NCI-H460 (cell line): ENCODE data around the gene PIK3R2. TPM values are rescaled to one million over a fixed set of nuclear protein-coding genes. Genes with fewer than 3 reads are reported as not detected.
A peak's percentile ranks its signal among the peaks of the same experiment; 100 is the strongest.
"Not testable (repeated sequence)": the region's sequence is repeated elsewhere in the genome, so short reads cannot be mapped to it uniquely, and the experiment has no call there.

Source experiments
- DNase-seq: peaks from one replicate; pipeline ENCODE4 v3.0.0-alpha.2; 2016; ENCODE audit warnings: low read depth; ENCODE audit errors: extremely low read depth
- total RNA-seq: library from RNA; depleted of rRNA; stranded (reverse); fragments of >200 nt; shearing (Covaris generic); gene quantifications from 2 replicates; pipeline ENCODE4 v1.2.3, GENCODE V29; 2014

Gene PIK3R2
- total RNA-seq, 1 experiment from 2014 or later = 7.7 TPM

DNA sequence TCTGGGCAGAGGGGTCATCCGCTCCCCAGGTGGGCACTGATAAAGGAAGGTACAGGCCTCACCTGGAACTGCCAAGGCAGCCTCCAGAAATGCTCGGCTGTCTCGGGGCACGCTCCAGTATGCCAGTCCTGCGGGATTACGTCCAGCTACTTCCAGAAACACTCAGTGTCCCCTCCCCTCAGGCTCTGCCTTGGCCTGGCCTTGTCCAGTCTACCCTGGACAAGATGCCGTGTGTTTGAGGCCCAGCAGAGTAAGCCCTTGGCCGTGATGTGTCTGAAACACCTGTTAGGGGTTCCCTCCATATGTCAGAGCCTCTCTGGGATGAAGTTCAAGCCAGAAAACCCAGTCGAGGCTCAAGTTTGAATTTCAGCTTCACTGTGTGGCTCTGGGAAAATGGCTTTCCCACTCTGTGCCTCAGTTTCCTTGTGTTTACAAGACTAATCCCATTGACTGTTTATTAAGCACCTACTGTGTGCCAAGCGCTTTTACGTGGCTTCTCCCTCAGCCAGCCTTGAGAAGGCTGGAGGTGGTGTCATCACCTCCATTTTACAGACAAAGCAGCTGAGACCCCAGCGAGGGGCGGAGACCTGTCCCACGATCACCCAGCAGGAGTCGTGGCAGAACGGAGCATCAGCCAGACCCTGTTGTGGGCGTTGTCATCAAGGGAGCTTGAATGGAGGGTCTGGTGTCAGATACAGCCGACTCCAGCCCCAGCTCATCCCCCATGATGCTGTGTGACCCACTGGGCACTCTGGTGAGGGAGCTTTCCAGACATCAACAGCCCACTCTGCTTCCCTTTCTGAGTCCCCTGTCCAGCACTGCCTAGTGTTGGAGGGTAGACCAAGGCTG, 2.0 kb upstream of the PIK3R2 start:
- no peak for DNase-seq

DNA sequence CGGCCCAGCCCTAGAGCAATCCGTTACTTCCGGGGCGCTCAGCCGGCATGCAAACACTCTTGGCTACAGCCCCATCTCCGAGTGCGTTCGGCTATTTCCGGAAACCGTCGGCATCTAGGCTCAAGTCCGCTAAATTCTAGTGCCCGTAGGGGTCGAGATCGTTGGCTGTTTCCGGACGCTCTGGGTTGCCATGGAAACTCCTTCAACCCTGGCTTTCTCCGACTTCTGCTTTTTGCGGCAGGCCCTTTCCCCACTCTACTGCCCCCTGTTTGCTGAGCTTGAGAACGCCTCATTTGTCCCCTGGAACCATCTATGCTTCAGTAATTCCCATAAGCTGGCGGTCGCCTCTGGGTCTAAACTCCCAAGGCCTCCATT, 534 bp upstream of the PIK3R2 start:
- DNase-seq = peak; percentile 94

DNA sequence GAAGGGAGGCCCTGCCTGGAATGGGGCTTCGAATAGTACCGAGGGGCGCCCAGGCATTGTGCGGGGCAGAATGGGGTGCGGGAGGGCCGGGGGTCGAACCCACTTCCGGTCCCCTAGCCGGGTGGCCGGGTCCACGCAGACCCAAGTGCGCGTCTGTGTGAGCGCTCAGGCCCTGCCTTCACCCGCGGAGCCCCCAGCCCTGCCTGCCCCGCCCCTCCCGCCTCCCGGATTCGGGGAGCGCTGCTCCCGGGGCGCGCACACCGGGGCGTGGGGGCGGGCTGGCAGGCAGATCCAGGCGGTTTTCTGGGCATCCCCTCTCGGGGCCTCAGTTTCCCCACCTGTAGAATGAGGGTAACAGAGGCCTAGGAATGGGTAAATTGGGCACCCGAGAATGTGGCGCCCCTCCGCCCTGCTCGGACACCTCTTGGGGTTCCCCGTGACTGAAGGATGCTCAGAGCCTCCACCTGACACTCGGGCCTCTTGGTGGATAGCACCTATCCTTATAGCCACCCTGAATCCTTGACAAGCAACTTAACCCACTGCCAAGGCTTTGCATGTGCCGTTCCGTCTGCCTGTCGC, 682 bp downstream of the PIK3R2 start:
- DNase-seq = no peak

DNA sequence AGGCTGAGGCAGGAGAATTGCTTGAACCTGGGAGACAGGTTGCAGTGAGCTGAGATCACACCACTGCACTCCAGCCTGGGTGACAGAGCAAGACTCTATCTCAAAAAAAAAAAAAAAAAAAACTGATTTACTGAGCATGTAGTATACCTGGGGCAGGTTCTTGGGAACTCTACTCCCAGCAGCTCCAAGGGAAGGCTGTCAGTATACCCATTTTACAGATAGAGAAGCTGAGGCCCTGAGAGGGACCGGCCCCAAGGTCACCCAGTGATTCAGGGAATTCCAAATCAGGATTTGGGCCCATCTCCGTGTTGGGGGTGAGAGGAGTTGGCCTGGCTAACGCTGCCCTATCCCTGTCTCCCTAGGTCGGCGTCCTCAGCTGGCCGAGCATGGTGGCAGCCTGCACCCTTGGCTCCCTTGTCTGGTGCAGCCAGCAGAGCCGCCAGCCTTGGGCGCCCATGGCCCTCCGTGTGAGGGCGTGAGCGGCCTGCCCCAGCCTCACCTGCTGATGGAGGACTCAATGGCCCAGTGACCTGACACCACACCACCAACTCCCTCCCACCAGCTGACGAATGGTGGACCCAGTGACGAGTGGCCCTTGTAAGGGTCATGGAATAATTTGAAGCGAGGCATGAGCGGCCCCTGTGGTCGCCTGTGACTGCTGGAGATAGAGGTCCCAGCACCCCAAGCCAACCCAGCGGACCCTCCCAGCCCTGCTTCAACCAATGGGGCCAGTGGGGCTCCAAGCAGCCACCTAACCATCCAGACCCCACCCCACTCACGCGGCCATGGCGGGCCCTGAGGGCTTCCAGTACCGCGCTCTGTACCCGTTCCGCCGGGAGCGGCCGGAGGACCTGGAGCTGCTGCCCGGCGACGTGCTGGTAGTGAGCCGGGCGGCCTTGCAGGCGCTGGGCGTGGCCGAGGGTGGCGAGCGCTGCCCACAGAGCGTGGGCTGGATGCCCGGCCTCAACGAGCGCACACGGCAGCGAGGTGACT, 2.4 kb downstream of the PIK3R2 start:
- DNase-seq = no peak

DNA sequence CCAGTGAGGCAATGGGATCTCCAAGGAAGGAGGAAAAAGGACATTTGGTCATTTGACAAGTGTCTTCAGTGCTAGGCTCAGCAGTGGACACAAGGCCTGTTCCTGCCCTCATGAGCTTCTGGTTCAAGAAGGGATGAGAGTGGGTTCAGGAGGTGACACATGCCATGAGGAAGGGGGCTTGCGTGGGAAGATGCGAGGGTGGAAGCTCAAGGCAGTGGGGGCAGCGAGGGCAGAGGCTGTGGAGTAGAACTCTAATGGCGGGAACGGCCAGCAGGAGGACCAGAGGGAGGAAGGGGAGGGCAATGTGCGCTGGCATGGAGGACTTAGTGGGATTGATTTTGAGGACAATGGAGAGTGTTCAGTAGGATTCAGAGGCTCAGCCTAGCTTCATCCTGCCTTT, 3.3 kb downstream of the PIK3R2 start:
- DNase-seq = no peak

DNA sequence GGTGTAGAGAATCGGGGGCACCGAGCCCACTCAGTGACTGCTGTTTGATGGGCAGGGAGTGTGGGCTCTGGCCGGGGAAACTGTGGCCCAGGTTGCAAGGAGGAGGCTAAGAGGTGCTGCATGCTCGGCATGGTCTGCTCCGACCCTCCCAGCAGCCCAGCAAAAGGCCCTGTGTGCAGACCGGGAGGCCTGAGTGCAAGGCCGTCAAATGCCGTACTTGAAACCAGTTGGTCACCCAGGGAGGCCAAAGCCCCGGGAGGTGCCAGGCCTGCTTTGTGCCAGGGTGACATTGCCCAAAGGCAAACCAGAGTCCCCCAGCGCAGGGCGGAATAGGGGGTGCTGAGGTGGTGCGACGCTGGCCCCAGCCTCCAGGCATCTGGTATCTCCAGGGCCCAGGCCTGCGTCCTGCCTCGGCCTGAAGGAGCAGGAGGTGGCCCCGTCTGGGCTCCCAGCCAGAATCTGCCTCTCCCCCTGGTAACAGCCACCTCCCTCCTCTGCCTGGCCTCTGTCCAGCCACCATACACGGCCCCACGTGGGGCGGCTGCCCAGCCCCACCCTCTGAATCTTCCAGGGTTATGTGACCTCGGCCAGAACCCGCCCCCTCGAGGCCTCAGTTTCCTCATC, 4.0 kb downstream of the PIK3R2 start:
- DNase-seq = no peak

DNA sequence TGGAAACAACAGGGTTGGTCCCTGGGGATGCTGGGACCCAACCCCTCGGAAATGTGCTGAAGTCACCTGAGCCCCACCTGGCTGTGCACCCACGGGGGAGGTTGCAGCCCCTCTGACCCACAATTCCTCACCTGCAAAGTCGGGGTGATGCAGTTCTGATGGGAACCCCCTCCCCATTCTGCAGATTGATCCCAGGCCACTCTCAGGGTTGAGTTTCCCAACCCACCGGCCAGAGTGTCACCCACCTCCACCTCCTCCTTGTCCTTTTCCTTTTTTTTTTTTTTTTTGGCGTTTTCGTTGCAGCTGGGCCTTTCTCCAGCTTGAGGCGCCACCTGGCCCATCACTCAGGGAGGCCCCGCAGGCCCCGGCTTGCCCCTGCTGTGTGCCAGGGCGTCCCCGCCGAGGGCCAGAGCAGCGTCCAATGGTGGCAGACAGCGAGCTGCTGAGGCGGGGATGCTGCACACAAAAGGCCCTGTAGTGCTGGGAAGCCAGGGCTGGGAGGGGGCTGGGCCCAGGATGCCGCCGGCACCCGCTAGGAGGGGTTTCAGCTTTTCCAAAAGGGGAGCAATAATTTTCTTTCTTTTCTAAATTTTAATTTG, 4.6 kb downstream of the PIK3R2 start:
- no peak for DNase-seq

DNA sequence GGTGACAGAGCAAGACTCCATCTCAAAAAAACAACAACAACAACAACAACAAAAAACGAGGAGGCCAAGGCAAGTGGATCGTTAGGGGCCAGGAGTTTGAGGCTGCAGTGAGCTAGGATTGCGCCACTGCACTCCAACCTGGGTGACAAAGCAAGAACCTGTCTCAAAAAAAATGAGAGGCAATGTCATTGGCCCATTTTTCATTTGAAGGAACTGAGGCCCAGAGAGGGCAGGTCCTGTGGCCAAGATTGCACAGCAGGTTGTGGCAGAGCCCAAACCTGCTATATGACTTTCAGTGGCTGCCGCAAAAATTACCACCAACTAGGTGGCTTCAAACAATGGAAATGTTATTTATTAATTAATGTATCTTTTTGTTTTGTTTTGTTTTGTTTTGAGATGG, 5.5 kb downstream of the PIK3R2 start:
- DNase-seq = no peak

DNA sequence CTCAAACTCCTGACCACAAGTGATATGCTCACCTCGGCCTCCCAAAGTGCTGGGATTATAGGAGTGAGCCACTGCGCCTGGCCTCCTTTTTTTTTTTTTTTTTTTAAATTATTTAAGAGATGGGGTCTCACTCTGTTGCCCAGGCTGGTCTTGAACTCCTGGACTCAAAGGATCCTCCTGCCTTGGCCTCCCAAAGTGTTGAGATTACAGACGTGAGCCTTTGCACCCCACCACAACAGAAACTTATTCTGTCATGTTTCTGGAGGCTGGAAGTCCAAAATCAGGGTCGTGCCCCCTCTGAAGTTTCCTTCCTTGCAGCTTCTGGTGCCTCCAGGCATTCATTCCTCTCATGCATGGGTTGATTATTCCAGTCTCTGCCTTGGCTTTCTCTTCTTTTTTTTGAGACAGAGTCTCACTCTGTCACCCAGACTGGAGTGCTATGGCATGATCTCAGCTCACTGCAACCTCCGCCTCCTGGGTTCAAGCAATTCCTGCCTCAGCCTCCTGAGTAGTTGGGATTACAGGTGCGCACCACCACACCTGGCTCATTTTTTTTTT, 6.2 kb downstream of the PIK3R2 start:
- not testable (repeated sequence) for DNase-seq

DNA sequence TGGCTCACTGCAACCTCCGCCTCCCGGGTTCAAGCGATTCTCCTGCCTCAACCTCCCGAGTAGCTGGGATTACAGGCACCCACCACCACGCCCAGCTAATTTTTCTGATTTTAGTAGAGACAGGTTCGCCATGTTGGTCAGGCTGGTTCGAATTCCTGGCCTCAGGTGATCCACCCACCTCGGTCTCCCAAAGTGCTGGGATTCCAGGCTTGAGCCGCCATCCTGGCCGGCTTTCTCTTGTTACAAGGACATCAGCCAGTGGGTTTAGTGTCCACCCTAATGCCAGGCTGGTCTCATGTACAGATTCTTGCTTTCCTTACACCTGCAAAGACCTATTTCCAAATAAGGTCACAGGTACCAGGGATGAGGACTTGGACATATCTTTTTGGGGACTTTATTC, 6.8 kb downstream of the PIK3R2 start:
- DNase-seq = no peak

DNA sequence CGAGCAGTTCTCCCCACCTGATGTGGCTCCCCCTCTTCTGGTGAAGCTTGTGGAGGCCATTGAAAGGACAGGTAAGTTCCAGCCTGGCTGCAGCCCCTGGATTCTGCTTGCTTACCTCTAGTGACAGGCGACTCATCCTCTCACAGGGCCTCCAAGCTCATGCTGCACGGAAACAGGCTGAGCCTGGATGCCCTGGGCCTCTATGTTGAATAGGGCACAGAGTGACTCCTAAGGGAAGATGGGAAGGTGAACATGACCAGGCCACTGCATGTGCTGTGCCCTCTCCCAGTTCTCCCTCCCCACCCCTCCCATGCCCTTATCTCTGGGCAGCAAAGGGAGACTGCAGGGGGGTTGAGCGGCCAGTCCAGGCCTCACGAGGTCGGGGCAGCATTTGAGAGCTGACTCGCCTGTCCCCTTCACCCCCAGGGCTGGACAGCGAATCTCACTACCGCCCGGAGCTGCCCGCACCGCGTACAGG, 7.6 kb downstream of the PIK3R2 start:
- DNase-seq = no peak

DNA sequence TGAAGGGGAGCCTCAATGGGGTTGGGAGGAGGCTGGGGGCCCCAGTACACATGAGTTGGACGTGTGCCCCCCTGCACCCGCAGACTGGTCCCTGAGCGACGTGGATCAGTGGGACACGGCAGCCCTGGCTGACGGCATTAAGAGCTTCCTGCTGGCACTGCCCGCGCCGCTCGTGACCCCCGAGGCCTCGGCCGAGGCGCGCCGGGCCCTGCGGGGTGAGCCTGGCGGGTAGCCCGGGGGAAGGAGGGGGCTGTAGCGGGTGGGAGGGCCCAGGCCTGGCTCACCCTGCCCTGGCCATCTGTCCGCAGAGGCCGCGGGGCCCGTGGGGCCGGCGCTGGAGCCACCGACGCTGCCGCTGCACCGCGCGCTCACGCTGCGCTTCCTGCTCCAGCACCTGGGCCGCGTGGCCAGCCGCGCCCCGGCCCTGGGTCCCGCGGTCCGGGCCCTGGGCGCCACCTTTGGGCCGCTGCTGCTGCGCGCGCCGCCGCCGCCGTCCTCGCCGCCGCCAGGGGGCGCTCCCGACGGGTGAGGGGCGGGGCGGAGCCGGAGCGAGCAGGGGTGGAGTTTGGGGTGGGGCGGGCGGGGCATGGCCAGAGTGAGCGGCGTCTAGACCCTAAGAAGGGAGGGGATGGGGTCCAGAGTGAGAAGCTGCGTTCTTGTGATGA, 8.1 kb downstream of the PIK3R2 start:
- peak; percentile 56 for DNase-seq

DNA sequence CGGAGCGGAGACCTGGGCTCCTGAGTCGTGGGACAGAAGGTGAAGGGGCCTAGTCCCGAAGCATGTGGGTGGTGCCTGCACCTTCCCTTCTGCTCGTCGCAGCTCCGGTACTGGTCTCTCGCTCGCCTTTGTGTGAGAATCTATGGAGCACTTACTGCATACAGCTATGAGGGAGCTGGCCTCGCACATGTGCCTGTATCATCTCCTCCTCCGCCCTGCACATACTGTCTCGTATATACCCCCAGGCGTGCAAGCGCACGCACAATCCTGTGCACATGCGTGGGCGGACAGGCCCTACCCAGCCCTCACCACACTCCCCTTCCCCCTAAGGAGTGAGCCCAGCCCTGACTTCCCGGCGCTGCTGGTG, 8.7 kb downstream of the PIK3R2 start:
- DNase-seq = no peak

DNA sequence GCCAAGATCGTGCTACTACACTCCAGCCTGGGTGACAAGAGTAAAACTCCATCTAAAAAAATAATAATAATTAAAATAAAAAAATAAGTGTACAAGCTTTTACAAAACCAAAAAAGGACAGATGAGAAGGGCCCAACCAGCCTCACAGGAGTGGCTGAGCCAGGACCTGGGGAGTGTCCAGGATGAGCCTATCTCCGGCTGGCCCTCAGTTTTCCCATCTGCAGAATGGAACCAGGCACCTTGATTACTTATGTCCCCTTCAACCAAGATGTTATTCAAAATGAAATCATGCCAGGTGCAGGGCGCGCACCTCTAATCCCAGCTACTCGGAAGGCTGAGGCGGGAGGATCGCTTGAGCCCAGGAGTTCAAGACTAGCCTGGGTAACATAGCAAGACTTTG, 11.1 kb downstream of the PIK3R2 start:
- no peak for DNase-seq

DNA sequence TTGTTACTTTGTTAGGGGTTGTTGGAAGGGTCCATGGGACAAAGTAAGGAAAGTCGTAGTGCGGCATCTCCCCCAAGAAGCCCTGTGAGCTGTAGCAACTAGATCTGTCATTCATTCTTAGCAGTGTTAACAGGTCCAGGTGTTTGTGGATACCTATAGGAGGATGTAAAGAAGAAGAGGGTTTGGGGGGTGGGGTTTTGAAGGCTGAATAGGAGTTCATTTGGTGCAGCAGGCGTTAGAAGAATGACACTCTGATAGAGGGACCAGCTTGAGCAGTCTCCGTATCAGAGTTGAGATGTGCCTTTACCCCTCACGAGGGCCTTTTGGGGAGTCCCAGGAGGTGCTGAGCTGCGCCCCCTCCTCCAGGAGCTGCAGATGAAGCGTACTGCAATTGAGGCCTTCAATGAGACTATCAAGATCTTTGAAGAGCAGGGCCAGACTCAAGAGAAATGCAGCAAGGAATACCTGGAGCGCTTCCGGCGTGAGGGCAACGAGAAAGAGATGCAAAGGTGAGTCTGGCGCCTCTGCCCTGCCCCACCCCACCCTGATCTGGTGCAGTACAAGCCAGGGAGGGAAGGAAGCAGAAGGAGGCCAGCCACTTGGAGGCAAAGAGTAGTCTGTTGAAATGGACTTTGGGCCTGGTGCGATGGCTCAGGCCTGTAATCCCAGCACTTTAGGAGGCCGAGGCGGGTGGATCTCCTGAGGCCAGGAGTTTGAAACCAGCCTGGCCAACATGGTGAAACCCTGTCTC, 13.0 kb downstream of the PIK3R2 start:
- no peak for DNase-seq

DNA sequence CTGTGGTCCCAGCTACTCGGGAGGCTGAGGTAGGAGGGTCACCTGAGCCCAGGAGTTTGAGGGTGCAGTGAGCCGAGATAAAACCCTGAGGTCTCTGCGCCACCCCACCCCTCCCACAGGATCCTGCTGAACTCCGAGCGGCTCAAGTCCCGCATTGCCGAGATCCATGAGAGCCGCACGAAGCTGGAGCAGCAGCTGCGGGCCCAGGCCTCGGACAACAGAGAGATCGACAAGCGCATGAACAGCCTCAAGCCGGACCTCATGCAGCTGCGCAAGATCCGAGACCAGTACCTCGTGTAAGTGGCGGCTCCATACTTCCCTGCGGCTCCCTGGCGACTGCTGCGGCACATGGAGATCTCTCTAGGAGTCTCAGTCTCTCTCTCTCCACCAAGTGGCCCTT, 14.0 kb downstream of the PIK3R2 start:
- DNase-seq = no peak

DNA sequence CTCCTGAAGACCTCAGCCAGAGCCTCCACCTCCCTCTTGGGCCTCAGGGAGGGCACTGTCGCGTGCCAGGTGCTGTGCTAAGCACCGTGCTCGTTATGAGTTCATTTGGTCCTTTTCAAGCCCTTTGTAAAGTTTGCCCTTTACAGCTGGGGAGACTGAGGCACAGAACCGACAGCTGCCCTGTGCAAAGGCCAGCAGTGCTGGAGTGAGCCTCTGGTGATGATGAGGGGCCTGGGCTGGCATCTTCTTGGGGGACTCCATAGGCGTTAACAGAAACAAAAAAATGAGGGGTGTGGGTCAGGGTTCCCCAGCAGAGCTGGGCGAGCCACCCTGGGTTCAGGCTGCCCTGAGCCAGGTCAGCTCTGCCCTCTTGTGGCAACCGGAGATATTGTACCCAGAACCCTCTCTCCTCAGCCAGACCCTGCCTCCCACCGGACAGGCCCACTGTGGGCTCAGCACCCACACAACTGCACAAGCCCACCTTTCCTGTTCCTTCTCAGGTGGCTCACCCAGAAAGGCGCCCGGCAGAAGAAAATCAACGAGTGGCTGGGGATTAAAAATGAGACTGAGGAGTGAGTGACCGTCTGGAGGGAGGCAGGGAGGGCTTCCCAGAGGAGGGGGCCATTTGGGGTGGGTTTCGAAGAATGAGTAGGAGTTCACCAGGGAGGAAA, 15.1 kb downstream of the PIK3R2 start:
- no peak for DNase-seq

DNA sequence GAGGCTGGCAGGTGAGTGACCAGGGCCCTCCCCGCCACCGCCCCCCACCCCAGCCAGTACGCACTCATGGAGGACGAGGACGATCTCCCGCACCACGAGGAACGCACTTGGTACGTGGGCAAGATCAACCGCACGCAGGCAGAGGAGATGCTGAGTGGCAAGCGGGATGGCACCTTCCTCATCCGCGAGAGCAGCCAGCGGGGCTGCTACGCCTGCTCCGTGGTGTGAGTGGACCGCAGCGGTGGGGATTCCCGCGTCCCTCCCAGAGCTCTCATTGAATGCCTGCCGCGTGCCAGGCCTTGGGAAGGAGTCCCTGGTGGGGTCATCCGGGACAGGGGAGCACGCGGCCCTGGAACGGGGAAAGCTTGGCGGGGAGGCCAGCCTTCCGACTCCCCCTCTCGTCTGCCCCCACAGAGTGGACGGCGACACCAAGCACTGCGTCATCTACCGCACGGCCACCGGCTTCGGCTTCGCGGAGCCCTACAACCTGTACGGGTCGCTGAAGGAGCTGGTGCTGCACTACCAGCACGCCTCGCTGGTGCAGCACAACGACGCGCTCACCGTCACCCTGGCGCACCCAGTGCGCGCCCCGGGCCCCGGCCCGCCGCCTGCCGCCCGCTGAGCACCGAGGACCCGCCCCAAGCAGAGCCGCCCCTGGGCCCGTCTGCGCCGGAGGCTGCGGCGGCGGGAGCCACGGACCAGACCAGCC, 15.9 kb downstream of the PIK3R2 start:
- DNase-seq = no peak
